Measurements from ENCODE around the gene NHLH2.
A peak's percentile ranks its signal among the peaks of the same experiment; 100 is the strongest.

Gene NHLH2
- total RNA-seq: 0 to 0.30 (median 0) reads per million in 9 experiments

DNA sequence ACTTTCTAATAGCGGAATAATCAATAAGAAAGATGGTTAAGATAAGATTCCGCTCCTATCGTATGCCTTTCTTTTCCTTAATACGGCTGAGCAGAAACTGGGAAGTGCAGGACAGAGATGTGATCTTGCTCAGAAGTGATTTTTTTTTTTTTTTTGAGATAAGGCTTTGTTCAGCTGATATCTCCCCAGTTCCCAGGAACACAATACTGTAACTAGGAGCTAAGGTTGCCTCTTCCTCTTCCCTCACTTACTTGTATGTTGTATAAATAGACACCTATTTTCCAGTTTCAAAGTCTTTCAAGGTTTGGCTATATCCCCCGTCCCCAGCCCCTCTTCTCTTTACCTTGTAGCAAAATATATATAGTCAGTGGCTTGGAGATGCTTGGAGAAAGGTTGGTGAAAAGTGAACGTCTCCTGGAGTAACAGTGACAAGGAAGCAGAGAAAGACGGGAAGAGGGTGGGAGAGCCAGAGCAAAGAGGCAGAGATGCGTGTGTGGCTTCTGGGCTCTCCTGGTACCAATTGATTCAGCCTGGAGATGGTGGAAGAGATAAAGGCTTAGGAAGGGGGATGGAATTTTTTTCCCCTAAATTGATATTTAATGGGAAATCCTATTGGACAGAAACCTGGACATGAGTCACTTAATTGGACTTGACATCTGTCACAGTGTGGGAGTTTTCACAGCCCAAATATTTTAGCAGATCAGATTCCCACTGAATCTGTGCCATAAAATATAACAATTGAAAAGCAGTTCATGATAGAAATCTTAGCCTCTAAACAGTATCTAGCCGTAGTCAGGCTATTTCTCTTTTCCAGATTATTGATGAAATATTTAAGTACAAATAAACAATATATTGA lies at the start of gene NHLH2:
NHLH2 (minus strand) TSS at position 522 of the 856 bp plus-strand sequence. CDS start 2,754 bp downstream, outside the sequence.
- H3K4me3 Mint-ChIP-seq: peak within 1 kb of the TSS in 1 of 2 donors; percentile 65
- no peaks in the 10 kb centered on the region for H3K9me3 Mint-ChIP-seq
- no peak for DNase-seq
- H3K27me3 Mint-ChIP-seq: peaks cover 53 to 79% of the 10 kb centered on the region in 2 donors
- H3K36me3 Mint-ChIP-seq (ENCODE audit: insufficient read depth): peaks cover 3% of the 10 kb centered on the region
- no peak for ATAC-seq (replicated peaks)
- peaks cover 0 to 2% of the 10 kb centered on the region in 2 donors for H3K4me1 Mint-ChIP-seq (ENCODE audit: low read depth in 2 of 2)
- H3K27ac Mint-ChIP-seq: no peak within 1 kb of the TSS

DNA sequence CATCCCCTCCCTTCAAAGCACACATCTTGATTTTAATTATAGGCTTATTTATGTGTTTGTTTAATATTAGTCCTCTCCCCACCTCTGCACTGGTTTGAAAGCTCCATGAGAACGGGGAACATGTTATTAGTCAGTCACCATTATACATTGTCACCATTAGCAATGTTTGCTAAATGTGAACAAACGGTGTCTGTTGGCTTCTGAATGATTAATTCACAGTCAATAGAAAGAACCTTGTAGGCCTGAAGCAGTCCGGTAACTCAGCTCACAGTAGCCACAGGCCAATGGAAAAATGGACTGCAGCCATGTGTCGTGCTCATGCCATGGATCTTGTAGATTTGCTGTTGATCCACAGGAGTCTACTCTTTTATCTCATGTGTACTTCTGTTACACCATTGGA lies 49.7 kb upstream of the NHLH2 start:
- H3K27me3 Mint-ChIP-seq: peaks cover 13 to 20% of the 10 kb centered on the region in 2 donors
- no peaks in the 10 kb centered on the region for H3K4me1 Mint-ChIP-seq (ENCODE audit: low read depth in 2 of 2)
- no peaks in the 10 kb centered on the region for H3K9me3 Mint-ChIP-seq
- no peak overlapping the region for H3K27ac Mint-ChIP-seq
- H3K36me3 Mint-ChIP-seq (ENCODE audit: insufficient read depth): no peaks in the 10 kb centered on the region
- no peak overlapping the region for H3K4me3 Mint-ChIP-seq
- no peak for ATAC-seq (replicated peaks)
- no peak for DNase-seq

DNA sequence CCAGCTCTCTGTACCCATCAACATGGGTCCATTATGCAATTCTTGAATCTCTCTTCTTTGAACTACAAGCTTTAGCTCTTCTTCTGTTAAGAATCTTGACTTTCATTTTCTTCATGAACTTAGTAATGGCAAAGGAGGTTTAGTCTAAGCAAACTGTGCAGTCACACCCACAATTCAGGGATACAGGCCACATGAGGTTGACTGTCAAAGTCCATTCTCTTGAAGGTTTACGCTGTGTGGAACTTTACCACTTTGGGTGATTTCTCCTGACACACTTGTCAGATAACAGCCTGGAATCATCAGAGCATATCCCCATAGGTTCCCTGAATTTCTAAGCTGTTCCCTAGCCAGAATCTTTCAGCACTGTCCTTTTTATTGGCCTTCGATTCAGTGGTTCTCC lies 48.0 kb upstream of the NHLH2 start:
- H3K4me3 Mint-ChIP-seq: no peak overlapping the region
- H3K36me3 Mint-ChIP-seq (ENCODE audit: insufficient read depth): no peaks in the 10 kb centered on the region
- no peaks in the 10 kb centered on the region for H3K9me3 Mint-ChIP-seq
- no peaks in the 10 kb centered on the region for H3K4me1 Mint-ChIP-seq (ENCODE audit: low read depth in 2 of 2)
- no peak overlapping the region for H3K27ac Mint-ChIP-seq
- ATAC-seq (replicated peaks): no peak
- peaks cover 14 to 23% of the 10 kb centered on the region in 2 donors for H3K27me3 Mint-ChIP-seq
- DNase-seq: no peak

DNA sequence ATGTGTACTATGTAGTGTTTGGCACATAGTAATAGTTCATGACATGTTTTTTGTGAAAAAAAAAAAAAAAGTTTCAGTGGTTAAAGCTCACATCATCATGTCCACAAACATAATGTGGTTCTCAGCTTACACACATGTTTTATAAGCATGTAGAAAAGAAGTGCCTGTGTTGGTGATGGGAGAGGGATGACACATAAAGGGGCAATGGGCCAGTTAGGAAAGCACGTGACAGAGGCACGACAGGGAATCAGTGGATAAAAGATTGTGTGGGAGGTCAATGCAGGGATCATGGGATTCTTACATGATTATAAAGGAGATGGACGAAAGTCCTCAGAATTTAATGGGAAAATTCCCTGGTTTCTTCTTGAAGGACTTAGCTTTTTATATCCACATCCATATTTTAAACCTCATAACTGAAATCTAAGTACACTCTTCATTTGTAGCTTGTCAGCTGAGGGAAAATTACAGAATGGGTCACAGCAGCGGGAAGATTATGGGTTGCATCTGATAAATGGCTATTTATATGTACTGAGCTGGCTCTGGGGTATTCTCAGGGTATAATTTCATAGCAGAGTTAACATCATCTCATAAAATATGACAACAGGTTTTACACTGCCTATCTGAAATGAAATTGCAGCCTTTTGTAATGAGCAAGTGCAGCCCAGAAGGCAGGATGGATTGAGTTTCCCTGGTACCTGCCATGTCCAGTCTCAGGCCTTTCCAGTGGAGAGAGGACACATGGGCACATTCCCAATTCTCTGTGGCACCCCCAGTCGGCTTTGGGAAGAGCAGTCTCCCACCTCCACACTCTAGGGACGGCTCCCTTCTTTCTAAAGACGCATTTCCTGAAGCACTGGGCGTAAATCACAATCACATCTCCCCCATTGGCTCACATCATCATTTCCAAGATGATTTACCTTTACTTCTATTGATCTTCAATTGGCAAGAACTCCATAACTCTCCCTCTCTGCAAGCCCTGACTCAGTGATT lies 42.3 kb upstream of the NHLH2 start:
- Mint-ChIP-seq H3K27me3 (peaks cover 30 to 55% of the 10 kb centered on the region in 2 donors), H3K36me3 (ENCODE audit: insufficient read depth) (no peaks in the 10 kb centered on the region)
- DNase-seq: no peak

DNA sequence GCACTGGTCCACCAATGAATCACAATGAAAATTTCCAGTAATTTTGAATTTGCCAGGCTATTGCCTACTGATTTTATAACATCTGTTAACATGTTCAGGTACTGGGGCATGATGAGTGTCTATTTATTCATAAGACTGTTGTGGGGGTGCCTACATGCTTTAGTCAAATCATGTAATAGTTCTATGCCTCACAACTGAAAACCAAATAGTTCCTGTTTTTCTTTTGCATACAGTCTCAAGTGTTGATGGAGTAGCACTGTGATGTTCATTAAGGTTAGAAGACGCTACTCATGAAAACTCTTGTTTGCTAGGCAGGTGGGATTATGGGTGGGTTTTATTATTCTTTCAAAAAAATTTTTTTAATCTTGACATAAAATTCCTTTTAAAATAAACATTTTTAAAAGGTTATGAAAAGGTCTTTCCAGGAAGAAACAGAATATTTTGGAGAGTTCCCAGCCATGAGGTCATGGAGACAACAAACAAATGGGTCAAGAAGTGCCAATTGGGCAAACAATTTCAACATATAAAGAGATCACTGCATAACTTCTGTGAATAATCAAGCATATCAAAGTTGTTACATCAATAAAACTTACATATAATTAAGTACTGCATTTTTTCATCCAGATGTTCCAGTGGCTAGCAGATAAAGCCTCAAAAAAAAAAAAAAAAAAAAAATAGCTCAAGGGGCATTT lies 40.2 kb upstream of the NHLH2 start:
- H3K36me3 Mint-ChIP-seq (ENCODE audit: insufficient read depth): no peaks in the 10 kb centered on the region
- peaks cover 32 to 61% of the 10 kb centered on the region in 2 donors for H3K27me3 Mint-ChIP-seq
- no peaks in the 10 kb centered on the region for H3K9me3 Mint-ChIP-seq
- H3K27ac Mint-ChIP-seq: no peak overlapping the region
- DNase-seq (no peak), ATAC-seq (replicated peaks) (no peak)
- no peak overlapping the region for H3K4me3 Mint-ChIP-seq
- no peaks in the 10 kb centered on the region for H3K4me1 Mint-ChIP-seq (ENCODE audit: low read depth in 2 of 2)

More for the DNA sequence above, 42.3 kb upstream of the NHLH2 start:
- ATAC-seq (replicated peaks): no peak
- Mint-ChIP-seq H3K4me1 (ENCODE audit: low read depth in 2 of 2) (no peaks in the 10 kb centered on the region), H3K27ac (no peak overlapping the region), H3K4me3 (no peak overlapping the region), H3K9me3 (no peaks in the 10 kb centered on the region)

DNA sequence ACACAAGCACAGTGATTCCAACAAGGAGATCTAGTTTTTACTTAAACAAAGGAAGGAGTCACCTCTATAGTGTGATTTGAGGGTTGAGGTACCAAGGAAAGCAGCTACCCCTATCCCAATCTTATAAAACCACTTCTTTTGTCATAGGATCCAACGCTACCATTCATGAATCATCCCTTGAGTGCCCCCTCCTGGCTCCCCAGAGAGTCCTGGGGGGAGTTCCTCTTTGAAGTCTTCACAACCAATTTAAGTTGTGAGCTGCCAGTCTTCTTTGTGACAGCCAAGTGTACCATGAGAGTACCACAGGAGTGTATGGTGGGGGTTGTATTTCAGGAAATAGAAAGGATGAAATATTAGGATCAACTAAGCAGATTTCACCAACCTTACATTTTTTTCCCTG lies 39.1 kb upstream of the NHLH2 start:
- ATAC-seq (replicated peaks) (no peak), DNase-seq (no peak)
- no peak overlapping the region for H3K4me3 Mint-ChIP-seq
- H3K9me3 Mint-ChIP-seq: no peaks in the 10 kb centered on the region
- no peaks in the 10 kb centered on the region for H3K36me3 Mint-ChIP-seq (ENCODE audit: insufficient read depth)
- H3K4me1 Mint-ChIP-seq (ENCODE audit: low read depth in 2 of 2): no peaks in the 10 kb centered on the region
- peaks cover 38 to 69% of the 10 kb centered on the region in 2 donors for H3K27me3 Mint-ChIP-seq
- H3K27ac Mint-ChIP-seq: no peak overlapping the region

DNA sequence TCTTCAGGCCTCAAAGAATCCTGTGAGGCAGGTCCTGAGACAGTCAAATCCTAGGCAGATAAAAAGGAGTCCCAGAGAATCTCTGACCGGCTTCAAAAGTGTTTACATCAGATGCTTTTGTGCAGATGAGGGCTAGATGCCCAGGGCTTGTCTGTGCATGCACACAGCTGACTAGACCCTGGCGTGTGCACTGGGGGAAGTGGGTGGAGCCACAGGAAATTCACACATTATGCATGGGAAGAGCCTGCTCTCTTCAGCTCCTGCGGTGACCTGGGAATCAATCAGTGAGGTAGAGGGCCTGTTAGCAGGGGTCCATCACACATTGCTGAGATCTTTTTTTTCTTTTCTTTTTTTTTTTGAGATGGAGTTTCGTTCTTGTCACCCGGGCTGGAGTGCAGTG lies 36.6 kb upstream of the NHLH2 start:
- Mint-ChIP-seq H3K9me3 (peaks cover 0 to 5% of the 10 kb centered on the region in 2 donors), H3K36me3 (ENCODE audit: insufficient read depth) (no peaks in the 10 kb centered on the region), H3K4me3 (no peak overlapping the region), H3K27ac (no peak overlapping the region), H3K27me3 (peaks cover 49 to 66% of the 10 kb centered on the region in 2 donors), H3K4me1 (ENCODE audit: low read depth in 2 of 2) (no peaks in the 10 kb centered on the region)
- DNase-seq (no peak), ATAC-seq (replicated peaks) (no peak)

DNA sequence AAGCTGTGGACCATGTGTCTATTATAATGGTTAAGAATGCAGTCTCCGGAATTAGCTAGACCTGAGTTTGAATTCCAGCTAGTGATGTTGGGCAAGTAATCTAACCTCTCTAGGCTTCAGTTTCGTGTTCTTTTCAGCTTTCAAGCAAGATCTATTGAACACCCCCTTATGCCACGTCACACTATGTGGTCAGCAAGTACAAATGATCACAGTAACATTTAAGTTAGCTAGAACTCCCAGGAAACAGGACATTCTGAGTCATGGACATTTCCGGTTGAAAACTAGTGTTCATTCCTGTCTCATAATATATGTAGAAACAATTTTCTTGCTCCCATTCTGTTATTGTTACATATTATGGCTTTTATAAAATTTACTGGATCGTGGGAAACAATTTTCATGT lies 34.0 kb upstream of the NHLH2 start:
- Mint-ChIP-seq H3K27ac (no peak overlapping the region), H3K4me1 (ENCODE audit: low read depth in 2 of 2) (no peaks in the 10 kb centered on the region), H3K9me3 (peaks cover 0 to 5% of the 10 kb centered on the region in 2 donors), H3K4me3 (no peak overlapping the region), H3K36me3 (ENCODE audit: insufficient read depth) (no peaks in the 10 kb centered on the region), H3K27me3 (peaks cover 58% of the 10 kb centered on the region in 2 donors)
- ATAC-seq (replicated peaks) (no peak), DNase-seq (no peak)

DNA sequence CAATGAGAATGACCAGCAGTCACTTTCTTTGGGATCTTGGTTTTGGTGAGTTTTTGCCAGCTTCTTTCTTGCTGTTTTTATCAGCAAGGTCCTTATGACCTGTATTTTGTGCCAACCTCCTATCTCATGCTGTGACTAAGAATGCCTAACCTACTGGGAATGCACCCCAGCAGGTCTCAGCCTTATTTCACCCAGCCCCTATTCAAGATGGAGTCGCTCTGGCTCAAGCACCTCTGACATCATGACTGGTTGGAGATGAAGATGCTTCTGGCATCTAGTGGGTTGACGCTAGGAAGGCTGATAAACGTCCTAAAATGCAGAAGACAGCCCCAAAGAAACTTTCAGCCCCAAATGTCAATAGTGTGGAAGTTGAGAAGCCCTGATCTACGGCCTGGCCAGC lies 33.6 kb upstream of the NHLH2 start:
- no peak overlapping the region for H3K4me3 Mint-ChIP-seq

DNA sequence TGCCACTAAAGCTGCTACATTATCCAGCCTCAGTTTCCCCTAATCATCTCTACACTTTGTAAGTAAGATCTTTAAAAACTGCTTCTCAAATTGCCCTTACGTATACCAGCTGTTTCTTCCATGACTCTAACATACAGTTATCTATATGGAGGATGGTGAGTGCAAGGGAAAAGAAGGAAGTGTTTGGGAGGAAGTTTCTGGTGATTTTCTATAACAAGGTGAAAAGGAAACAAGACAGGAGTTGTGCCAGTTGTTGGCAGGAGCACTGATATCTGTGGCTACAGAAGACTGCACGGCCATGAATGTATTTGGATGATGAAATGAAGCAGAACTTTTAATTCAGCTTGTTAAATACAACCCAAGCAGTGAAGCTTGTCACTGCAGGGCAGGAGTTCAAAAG lies 32.3 kb upstream of the NHLH2 start:
- no peak for DNase-seq
- ATAC-seq (replicated peaks): no peak
- Mint-ChIP-seq H3K27ac (no peak overlapping the region), H3K36me3 (ENCODE audit: insufficient read depth) (no peaks in the 10 kb centered on the region), H3K4me3 (no peak overlapping the region), H3K4me1 (ENCODE audit: low read depth in 2 of 2) (no peaks in the 10 kb centered on the region), H3K9me3 (peaks cover 0 to 5% of the 10 kb centered on the region in 2 donors), H3K27me3 (peaks cover 42 to 50% of the 10 kb centered on the region in 2 donors)

More for the DNA sequence above, 33.6 kb upstream of the NHLH2 start:
- Mint-ChIP-seq H3K27me3 (peaks cover 54 to 58% of the 10 kb centered on the region in 2 donors), H3K36me3 (ENCODE audit: insufficient read depth) (no peaks in the 10 kb centered on the region), H3K27ac (no peak overlapping the region), H3K4me1 (ENCODE audit: low read depth in 2 of 2) (no peaks in the 10 kb centered on the region), H3K9me3 (peaks cover 0 to 5% of the 10 kb centered on the region in 2 donors)
- DNase-seq: no peak
- ATAC-seq (replicated peaks): no peak

DNA sequence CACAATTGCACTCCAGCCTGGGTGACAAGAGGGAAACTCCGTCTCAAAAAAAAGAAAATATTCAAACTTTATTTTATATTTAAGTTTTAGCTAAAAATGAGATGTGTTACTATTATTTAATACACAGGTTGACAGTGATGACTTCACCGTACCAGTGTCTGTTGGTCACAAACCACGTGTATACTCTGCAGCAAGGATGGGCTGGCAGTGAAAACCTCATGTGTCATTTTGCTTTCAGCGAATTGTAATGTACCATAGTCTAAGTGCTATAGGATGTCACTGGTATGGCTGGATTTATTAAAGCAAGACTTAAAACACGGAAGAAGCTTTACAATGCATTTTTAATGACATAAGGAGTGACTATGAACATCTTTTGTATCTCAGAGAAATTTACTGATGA lies 28.1 kb upstream of the NHLH2 start:
- no peaks in the 10 kb centered on the region for H3K4me1 Mint-ChIP-seq (ENCODE audit: low read depth in 2 of 2)
- no peak overlapping the region for H3K4me3 Mint-ChIP-seq
- no peak overlapping the region for H3K27ac Mint-ChIP-seq
- peaks cover 0 to 5% of the 10 kb centered on the region in 2 donors for H3K9me3 Mint-ChIP-seq
- DNase-seq (no peak), ATAC-seq (replicated peaks) (no peak)
- peaks cover 21 to 33% of the 10 kb centered on the region in 2 donors for H3K27me3 Mint-ChIP-seq
- H3K36me3 Mint-ChIP-seq (ENCODE audit: insufficient read depth): no peaks in the 10 kb centered on the region

DNA sequence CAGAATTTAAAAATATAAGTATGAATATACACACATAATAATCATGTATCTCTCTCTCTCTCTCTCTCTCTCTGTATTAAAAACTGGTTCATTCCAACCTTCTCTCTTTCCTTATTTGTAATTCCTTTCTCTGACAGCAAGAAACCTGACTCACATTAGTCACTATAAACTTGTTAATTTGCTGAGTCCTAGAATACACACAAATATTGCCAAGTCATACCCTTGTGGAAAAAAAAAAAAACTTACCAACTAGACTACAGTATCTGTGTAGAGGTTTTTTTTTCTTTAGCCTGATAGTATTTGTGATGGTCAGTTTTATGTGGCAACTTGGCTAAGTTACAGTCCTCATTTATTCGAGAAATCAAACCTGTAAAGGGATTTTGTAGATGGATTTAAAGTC lies 26.3 kb upstream of the NHLH2 start:
- ATAC-seq (replicated peaks) (no peak), DNase-seq (no peak)
- Mint-ChIP-seq H3K27me3 (peaks cover 22 to 35% of the 10 kb centered on the region in 2 donors), H3K27ac (no peak overlapping the region), H3K36me3 (ENCODE audit: insufficient read depth) (no peaks in the 10 kb centered on the region), H3K4me1 (ENCODE audit: low read depth in 2 of 2) (no peaks in the 10 kb centered on the region), H3K4me3 (no peak overlapping the region), H3K9me3 (no peaks in the 10 kb centered on the region)
